SH-SY5Y (cell line): ENCODE results near the gene ZNF574.

Source experiments
- GATA2 ChIP-seq: IDR thresholded peaks from 2 replicates; pipeline ENCODE4 v1.6.1; 2011; ENCODE audit warnings: mild to moderate bottlenecking, low read depth, low read length
- GATA3 ChIP-seq: IDR thresholded peaks from 2 replicates; pipeline ENCODE4 v1.6.1; 2011; ENCODE audit warnings: low read depth, mild to moderate bottlenecking, low read length, moderate library complexity

DNA sequence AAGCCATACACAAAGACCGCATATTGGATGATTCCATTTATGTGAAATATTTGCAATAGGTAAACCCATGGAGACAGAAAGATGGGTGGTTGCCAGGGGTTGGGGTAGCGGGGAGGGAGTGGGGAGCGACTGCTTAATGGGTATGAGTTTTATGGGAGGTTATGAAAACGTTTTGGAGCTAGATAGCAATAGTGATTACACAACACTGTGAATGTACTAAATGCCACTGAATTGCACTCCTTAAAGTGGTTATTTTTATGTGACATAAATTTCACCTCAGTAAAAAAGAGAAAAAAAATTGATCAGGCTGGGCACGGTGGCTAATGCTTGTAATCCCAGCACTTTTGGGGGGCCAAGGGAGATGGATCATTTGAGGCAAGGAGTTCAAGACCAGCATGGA lies 42.6 kb upstream of the ZNF574 start:
- no peak for TF ChIP-seq GATA2
- TF ChIP-seq GATA3 = no peak
